H9 (cell line): ENCODE data around the gene PRPF8. TPM values are rescaled to one million over a fixed set of nuclear protein-coding genes. Genes with fewer than 3 reads are reported as not detected.
"Not testable (repeated sequence)": the region's sequence is repeated elsewhere in the genome, so short reads cannot be mapped to it uniquely, and the experiment has no call there.

Source experiments
- DNase-seq: peaks from one replicate; pipeline ENCODE4 v3.0.0-alpha.2; 2017
- H2AFZ ChIP-seq: one replicate; pipeline ENCODE4 v1.6.1; 2013; ENCODE audit warnings: mild to moderate bottlenecking, low read length, control low read depth, moderate library complexity
- H2AK5ac ChIP-seq: 2 replicates; pipeline ENCODE4 v1.6.1; 2013; ENCODE audit warnings: low read length, control low read depth, mixed read lengths; ENCODE audit not compliant: insufficient read length
- H2BK120ac ChIP-seq: one replicate; pipeline ENCODE4 v1.6.1; 2013; ENCODE audit warnings: low read depth, mild to moderate bottlenecking, low read length, control low read depth, inconsistent platforms; ENCODE audit not compliant: poor library complexity, severe bottlenecking
- H2BK12ac ChIP-seq: 2 replicates; pipeline ENCODE4 v1.6.1; 2013; ENCODE audit warnings: low read length, control low read depth, mixed read lengths, low read depth; ENCODE audit not compliant: insufficient read length
- H2BK15ac ChIP-seq: 2 replicates; pipeline ENCODE4 v1.6.1; 2013; ENCODE audit warnings: low read depth, low read length, control low read depth
- H2BK20ac ChIP-seq: one replicate; pipeline ENCODE4 v1.6.1; 2013; ENCODE audit warnings: low read depth, mild to moderate bottlenecking, low read length, control low read depth, inconsistent platforms; ENCODE audit not compliant: poor library complexity, severe bottlenecking
- H2BK5ac ChIP-seq: 2 replicates; pipeline ENCODE4 v1.6.1; 2013; ENCODE audit warnings: low read length, control low read depth, mixed read lengths; ENCODE audit not compliant: insufficient read length
- H3K14ac ChIP-seq: 2 replicates; pipeline ENCODE4 v1.6.1; 2013; ENCODE audit warnings: low read length, control low read depth; ENCODE audit not compliant: insufficient read depth
- H3K18ac ChIP-seq: 2 replicates; pipeline ENCODE4 v1.6.1; 2013; ENCODE audit warnings: low read depth, mild to moderate bottlenecking, mixed read lengths, low read length, control low read depth; ENCODE audit not compliant: insufficient read length
- H3K23ac ChIP-seq: 2 replicates; pipeline ENCODE4 v1.6.1; 2013; ENCODE audit warnings: low read length, control low read depth, mixed read lengths, low read depth; ENCODE audit not compliant: insufficient read length
- H3K23me2 ChIP-seq: 2 replicates; pipeline ENCODE4 v1.6.1; 2013; ENCODE audit warnings: low read depth, mild to moderate bottlenecking, mixed read lengths, low read length, control low read depth; ENCODE audit not compliant: insufficient read length, poor library complexity, severe bottlenecking
- H3K27ac ChIP-seq: 2 replicates; pipeline ENCODE4 v1.5.1; 2013; ENCODE audit warnings: low read length, control low read depth, mixed read lengths, low read depth; ENCODE audit not compliant: insufficient read length
- H3K27me3 ChIP-seq: 2 replicates; pipeline ENCODE4 v1.6.1; 2013; ENCODE audit warnings: low read length, control low read depth, inconsistent platforms; ENCODE audit not compliant: insufficient read depth
- H3K4ac ChIP-seq: 2 replicates; pipeline ENCODE4 v1.6.1; 2013; ENCODE audit warnings: low read depth, mild to moderate bottlenecking, control low read depth, inconsistent platforms, low read length, moderate library complexity
- H3K4me1 ChIP-seq: 2 replicates; pipeline ENCODE4 v1.6.1; 2013; ENCODE audit warnings: low read length, control low read depth, inconsistent platforms; ENCODE audit not compliant: insufficient read depth
- H3K4me2 ChIP-seq: 2 replicates; pipeline ENCODE4 v1.6.1; 2013; ENCODE audit warnings: low read length, control low read depth, mixed read lengths; ENCODE audit not compliant: insufficient read length, insufficient read depth
- H3K56ac ChIP-seq: 2 replicates; pipeline ENCODE4 v1.6.1; 2013; ENCODE audit warnings: low read depth, mild to moderate bottlenecking, mixed read lengths, low read length, control low read depth; ENCODE audit not compliant: insufficient read length
- H3K79me1 ChIP-seq: 2 replicates; pipeline ENCODE4 v1.6.1; 2013; ENCODE audit warnings: low read depth, mild to moderate bottlenecking, moderate library complexity, low read length, control low read depth, inconsistent platforms; ENCODE audit not compliant: insufficient read depth, poor library complexity, severe bottlenecking
- H3K79me2 ChIP-seq: 2 replicates; pipeline ENCODE4 v1.6.1; 2013; ENCODE audit warnings: low read length, control low read depth, inconsistent platforms; ENCODE audit not compliant: insufficient read depth
- H3K9ac ChIP-seq: 2 replicates; pipeline ENCODE4 v1.6.1; 2013; ENCODE audit warnings: low read length, control low read depth, mixed read lengths; ENCODE audit not compliant: insufficient read length; ENCODE audit errors: extremely low read depth
- H3K9me3 ChIP-seq: one replicate; pipeline ENCODE4 v1.6.1; 2013; ENCODE audit warnings: low read depth, low read length, inconsistent platforms; ENCODE audit not compliant: control insufficient read depth
- H3T11ph ChIP-seq: one replicate; pipeline ENCODE4 v1.6.1; 2013; ENCODE audit warnings: mild to moderate bottlenecking, low read length, control low read depth, inconsistent platforms
- H4K20me1 ChIP-seq: one replicate; pipeline ENCODE4 v1.6.1; 2013; ENCODE audit not compliant: control insufficient read depth, insufficient read length, insufficient read depth
- H4K5ac ChIP-seq: 2 replicates; pipeline ENCODE4 v1.6.1; 2013; ENCODE audit warnings: low read depth, mild to moderate bottlenecking, mixed read lengths, low read length, control low read depth; ENCODE audit not compliant: insufficient read length
- H4K8ac ChIP-seq: replicated peaks from 2 replicates; pipeline ENCODE4 v1.6.1; 2013; ENCODE audit warnings: low read length, control low read depth, mixed read lengths, low read depth; ENCODE audit not compliant: insufficient read length
- H4K91ac ChIP-seq: 2 replicates; pipeline ENCODE4 v1.6.1; 2013; ENCODE audit warnings: low read depth, mild to moderate bottlenecking, moderate library complexity, mixed read lengths, low read length, control low read depth; ENCODE audit not compliant: insufficient read length
- H3K27ac Mint-ChIP-seq, 3 experiments: 2 replicates in 2 of 3; 3 replicates in 1 of 3; pipeline ENCODE4 v1.8.0; 2020 to 2021; ENCODE audit warnings: mixed read lengths in 3 of 3, mild to moderate bottlenecking in 1 of 3, moderate library complexity in 1 of 3
- H3K27me3 Mint-ChIP-seq: 2 replicates; pipeline ENCODE4 v1.8.0; 2021; ENCODE audit warnings: low read depth, mild to moderate bottlenecking, moderate library complexity, mixed read lengths
- H3K36me3 Mint-ChIP-seq, 3 experiments: 2 replicates in 2 of 3; 3 replicates in 1 of 3; pipeline ENCODE4 v1.8.0; 2020 to 2021; ENCODE audit warnings: low read depth in 3 of 3, mixed read lengths in 3 of 3; ENCODE audit not compliant: insufficient read depth in 1 of 3
- H3K4me1 Mint-ChIP-seq, 2 experiments: 2 replicates each; pipeline ENCODE4 v1.8.0; 2020; ENCODE audit warnings: mixed read lengths in 2 of 2
- H3K4me3 Mint-ChIP-seq, 2 experiments: 2 replicates in 1 of 2; 3 replicates in 1 of 2; pipeline ENCODE4 v1.8.0; 2020 to 2021; ENCODE audit warnings: mild to moderate bottlenecking in 2 of 2, mixed read lengths in 2 of 2, moderate library complexity in 1 of 2
- H3K9me3 Mint-ChIP-seq, 2 experiments: 2 replicates in 1 of 2; 3 replicates in 1 of 2; pipeline ENCODE4 v1.8.0; 2020; ENCODE audit warnings: mild to moderate bottlenecking in 2 of 2, mixed read lengths in 2 of 2, moderate library complexity in 1 of 2
- WGBS: extraction: QIAGEN DNeasy Blood & Tissue Kit; methylation state at CpG from one replicate; pipeline ENCODE4 v1.1.7; 2013; ENCODE audit warnings: missing lambda C conversion rate, low lambda C conversion rate, mixed read lengths; ENCODE audit not compliant: insufficient read length; ENCODE audit errors: extremely low coverage; 5-methylcytosine and 5-hydroxymethylcytosine counted together
- total RNA-seq: library from RNA; stranded (reverse); gene quantifications from 2 replicates; pipeline ENCODE4 v1.2.1, GENCODE V29; 2021
- TF ChIP-seq, protein P1 (sequence below): fragments of 200-600 bp; sonication (generic); conservative IDR thresholded peaks from 3 replicates; pipeline ENCODE4 v1.8.0; 2021; ENCODE audit warnings: antibody characterized with exemption, mild to moderate bottlenecking

Gene PRPF8
- total RNA-seq, 1 experiment from 2014 or later: 408 TPM

GRCh38 chr17:1703063-1703462 lies 18.4 kb upstream of the PRPF8 start:
- Histone ChIP-seq H3K56ac (no peak overlapping the region), H4K91ac (no peak overlapping the region), H3K9me3 (no peaks in the 10 kb centered on the region), H3K4ac (no peak overlapping the region), H2AFZ (no peak overlapping the region), H3K23me2 (no peaks in the 10 kb centered on the region), H3K14ac (no peak overlapping the region), H4K20me1 (no peaks in the 10 kb centered on the region), H3K27ac (no peak overlapping the region), H3K27me3 (no peaks in the 10 kb centered on the region), H3K79me2 (no peaks in the 10 kb centered on the region), H3K23ac (no peak overlapping the region), H2BK5ac (no peak overlapping the region), H2BK15ac (no peak overlapping the region), H3K9ac (no peak overlapping the region), H2AK5ac (no peak overlapping the region), H3K79me1 (no peaks in the 10 kb centered on the region), H3K18ac (no peak overlapping the region), H3T11ph (no peak overlapping the region), H3K4me1 (no peaks in the 10 kb centered on the region), H2BK120ac (no peak overlapping the region), H4K5ac (no peak overlapping the region), H2BK12ac (no peak overlapping the region), H4K8ac (no peak overlapping the region), H2BK20ac (no peak overlapping the region), H3K4me2 (no peak overlapping the region)
- Mint-ChIP-seq H3K36me3 (no peaks in the 10 kb centered on the region), H3K4me1 (peaks cover 3 to 5% of the 10 kb centered on the region in 2 experiments; a peak in 3 of 4 replicates), H3K27me3 (peaks cover 5% of the 10 kb centered on the region), H3K4me3 (no peak overlapping the region), H3K9me3 (no peaks in the 10 kb centered on the region), H3K27ac (no peak overlapping the region)
- TF ChIP-seq, protein P1, sequence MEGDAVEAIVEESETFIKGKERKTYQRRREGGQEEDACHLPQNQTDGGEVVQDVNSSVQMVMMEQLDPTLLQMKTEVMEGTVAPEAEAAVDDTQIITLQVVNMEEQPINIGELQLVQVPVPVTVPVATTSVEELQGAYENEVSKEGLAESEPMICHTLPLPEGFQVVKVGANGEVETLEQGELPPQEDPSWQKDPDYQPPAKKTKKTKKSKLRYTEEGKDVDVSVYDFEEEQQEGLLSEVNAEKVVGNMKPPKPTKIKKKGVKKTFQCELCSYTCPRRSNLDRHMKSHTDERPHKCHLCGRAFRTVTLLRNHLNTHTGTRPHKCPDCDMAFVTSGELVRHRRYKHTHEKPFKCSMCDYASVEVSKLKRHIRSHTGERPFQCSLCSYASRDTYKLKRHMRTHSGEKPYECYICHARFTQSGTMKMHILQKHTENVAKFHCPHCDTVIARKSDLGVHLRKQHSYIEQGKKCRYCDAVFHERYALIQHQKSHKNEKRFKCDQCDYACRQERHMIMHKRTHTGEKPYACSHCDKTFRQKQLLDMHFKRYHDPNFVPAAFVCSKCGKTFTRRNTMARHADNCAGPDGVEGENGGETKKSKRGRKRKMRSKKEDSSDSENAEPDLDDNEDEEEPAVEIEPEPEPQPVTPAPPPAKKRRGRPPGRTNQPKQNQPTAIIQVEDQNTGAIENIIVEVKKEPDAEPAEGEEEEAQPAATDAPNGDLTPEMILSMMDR: no peak
- no CpG with 5 or more reads among the region's 4 CpGs for WGBS
- no peak for DNase-seq

DNA sequence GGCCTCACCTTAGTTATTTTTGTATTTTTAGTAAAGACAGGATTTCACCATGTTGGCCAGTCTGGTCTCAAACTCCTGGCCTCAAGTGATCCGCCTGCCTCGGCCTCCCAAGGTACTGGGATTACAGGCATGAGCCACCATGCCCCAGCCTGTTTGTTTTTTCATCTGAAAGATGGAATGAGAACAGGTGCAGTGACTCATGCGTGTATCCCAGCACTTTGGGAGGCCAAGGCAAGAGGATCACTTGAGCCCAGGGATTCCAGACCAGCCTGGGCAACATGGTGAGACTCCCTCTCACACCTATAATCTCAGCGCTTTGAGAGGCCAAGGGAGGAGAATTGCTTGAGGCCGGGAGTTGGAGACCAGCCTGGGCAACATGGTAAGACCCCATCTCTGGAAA lies 15.2 kb upstream of the PRPF8 start:
- not testable (repeated sequence) for H2BK20ac ChIP-seq, H3K4me1 ChIP-seq, H3K27ac Mint-ChIP-seq, H3K9me3 ChIP-seq, H3K56ac ChIP-seq, H3K27me3 Mint-ChIP-seq, H3K79me1 ChIP-seq, H3K23ac ChIP-seq, H3K9me3 Mint-ChIP-seq, H2BK15ac ChIP-seq, H2BK12ac ChIP-seq, DNase-seq, H3K4me3 Mint-ChIP-seq, H3K4me2 ChIP-seq, H3K4ac ChIP-seq, H2AFZ ChIP-seq, H2BK5ac ChIP-seq, H4K8ac ChIP-seq, H3K27me3 ChIP-seq, H3K23me2 ChIP-seq, H3K4me1 Mint-ChIP-seq, H3K14ac ChIP-seq, H4K20me1 ChIP-seq, H4K5ac ChIP-seq, H4K91ac ChIP-seq, H3K79me2 ChIP-seq, H3K27ac ChIP-seq, H3K36me3 Mint-ChIP-seq, H2BK120ac ChIP-seq, H3K18ac ChIP-seq, H2AK5ac ChIP-seq, H3K9ac ChIP-seq, H3T11ph ChIP-seq
- no CpG with 5 or more reads among the region's 5 CpGs for WGBS
